ENCODE results near the gene SLC4A5. TPM values are rescaled to one million over a fixed set of nuclear protein-coding genes. Genes with fewer than 3 reads are reported as not detected.

SLC4A5 gene
- polyA plus RNA-seq, 1 of the 3 experiments (the other 2 are of a cell fraction), result 0.25 TPM

DNA sequence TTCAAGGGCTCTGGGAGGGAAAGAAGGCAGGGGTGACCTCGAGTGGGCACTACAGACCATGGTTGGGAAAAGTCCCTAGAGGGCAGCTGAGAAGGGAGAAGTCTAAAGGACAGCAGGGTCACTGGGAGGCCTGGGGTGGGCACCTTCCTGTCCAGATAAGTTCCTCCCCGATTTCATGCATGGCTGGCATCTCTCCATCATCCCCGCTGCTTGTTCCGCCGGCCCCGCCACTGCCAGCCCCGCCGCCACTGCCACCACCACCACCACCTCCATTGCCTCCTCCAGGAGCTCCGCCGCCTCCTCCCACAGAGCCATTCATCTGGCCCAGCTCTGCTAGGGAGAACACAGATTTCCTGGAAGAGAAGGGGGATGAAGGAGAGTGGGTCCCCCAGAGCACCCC, 91.2 kb downstream of the SLC4A5 start:
- Histone ChIP-seq H4K20me1 (ENCODE audit: insufficient read depth) (no peaks in the 10 kb centered on the region), H3F3A (replicated peaks; ENCODE audit: insufficient read depth) (no peaks in the 10 kb centered on the region), H3K9me2 (no peaks in the 10 kb centered on the region), H2AFZ (ENCODE audit: low read depth) (no peak overlapping the region), H3K4me2 (no peak overlapping the region), H3K9me3 (no peaks in the 10 kb centered on the region), H3K9ac (no peak overlapping the region), H3K27ac (ENCODE audit: low read depth in 2 of 2, low read length in 1 of 2) (no peak overlapping the region), H3K4me1 (ENCODE audit: control insufficient read depth in 1 of 2, insufficient read depth in 2 of 2, low read depth in 1 of 2, low read length in 1 of 2) (no peaks in the 10 kb centered on the region), H3K36me3 (replicated peaks in 1 of 2; ENCODE audit: control insufficient read depth in 1 of 2, insufficient read depth in 2 of 2, low read length in 1 of 2) (no peaks in the 10 kb centered on the region), H3K4me3 (ENCODE audit: low read depth in 2 of 2, low read length in 1 of 2) (no peak overlapping the region), H3K27me3 (ENCODE audit: insufficient read depth) (no peaks in the 10 kb centered on the region), H3K79me2 (ENCODE audit: insufficient read depth) (no peaks in the 10 kb centered on the region)
- ChIA-PET POLR2A (no interaction called here), CTCF (interaction anchor here (1.8 to 7.0 kb wide), 3 partner anchors 20 to 140 kb away, joined by 6 to 125 read pairs (median 39); no protein-coding TSS in a partner anchor)
- WGBS (ENCODE audit: low lambda C conversion rate), result 68% methylated on average over 10 of the region's 10 CpGs
- TF ChIP-seq EZH2phosphoT487 (IDR thresholded peaks at IDR 0.05; ENCODE audit: borderline replicate concordance, low read depth) (no peak), MEF2A (IDR thresholded peaks at IDR 0.05; ENCODE audit: borderline replicate concordance, low read depth) (no peak), ELF1 (IDR thresholded peaks at IDR 0.05) (no peak), RFX5 (IDR thresholded peaks at IDR 0.05; ENCODE audit: low read length) (no peak), RCOR1 (IDR thresholded peaks at IDR 0.05; ENCODE audit: low read length) (no peak), POLR2AphosphoS5 (IDR thresholded peaks at IDR 0.05; ENCODE audit: low read depth, low read length) (no peak), NFIC (IDR thresholded peaks at IDR 0.05; ENCODE audit: borderline replicate concordance) (no peak), GATA2 (CRISPR knock-in tag; IDR thresholded peaks at IDR 0.05) (no peak), YY1 (IDR thresholded peaks at IDR 0.05; ENCODE audit: low read depth) (no peak), MXI1 (IDR thresholded peaks at IDR 0.05; ENCODE audit: low read depth, low read length) (no peak), RAD21 (IDR thresholded peaks at IDR 0.05; ENCODE audit: low read length) (no peak), FOSL2 (IDR thresholded peaks at IDR 0.05; ENCODE audit: borderline replicate concordance, low read depth) (no peak), NRF1 (IDR thresholded peaks at IDR 0.05; ENCODE audit: low read depth, low read length) (no peak)
- TF ChIP-seq, protein P1, sequence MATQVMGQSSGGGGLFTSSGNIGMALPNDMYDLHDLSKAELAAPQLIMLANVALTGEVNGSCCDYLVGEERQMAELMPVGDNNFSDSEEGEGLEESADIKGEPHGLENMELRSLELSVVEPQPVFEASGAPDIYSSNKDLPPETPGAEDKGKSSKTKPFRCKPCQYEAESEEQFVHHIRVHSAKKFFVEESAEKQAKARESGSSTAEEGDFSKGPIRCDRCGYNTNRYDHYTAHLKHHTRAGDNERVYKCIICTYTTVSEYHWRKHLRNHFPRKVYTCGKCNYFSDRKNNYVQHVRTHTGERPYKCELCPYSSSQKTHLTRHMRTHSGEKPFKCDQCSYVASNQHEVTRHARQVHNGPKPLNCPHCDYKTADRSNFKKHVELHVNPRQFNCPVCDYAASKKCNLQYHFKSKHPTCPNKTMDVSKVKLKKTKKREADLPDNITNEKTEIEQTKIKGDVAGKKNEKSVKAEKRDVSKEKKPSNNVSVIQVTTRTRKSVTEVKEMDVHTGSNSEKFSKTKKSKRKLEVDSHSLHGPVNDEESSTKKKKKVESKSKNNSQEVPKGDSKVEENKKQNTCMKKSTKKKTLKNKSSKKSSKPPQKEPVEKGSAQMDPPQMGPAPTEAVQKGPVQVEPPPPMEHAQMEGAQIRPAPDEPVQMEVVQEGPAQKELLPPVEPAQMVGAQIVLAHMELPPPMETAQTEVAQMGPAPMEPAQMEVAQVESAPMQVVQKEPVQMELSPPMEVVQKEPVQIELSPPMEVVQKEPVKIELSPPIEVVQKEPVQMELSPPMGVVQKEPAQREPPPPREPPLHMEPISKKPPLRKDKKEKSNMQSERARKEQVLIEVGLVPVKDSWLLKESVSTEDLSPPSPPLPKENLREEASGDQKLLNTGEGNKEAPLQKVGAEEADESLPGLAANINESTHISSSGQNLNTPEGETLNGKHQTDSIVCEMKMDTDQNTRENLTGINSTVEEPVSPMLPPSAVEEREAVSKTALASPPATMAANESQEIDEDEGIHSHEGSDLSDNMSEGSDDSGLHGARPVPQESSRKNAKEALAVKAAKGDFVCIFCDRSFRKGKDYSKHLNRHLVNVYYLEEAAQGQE (IDR thresholded peaks at IDR 0.05; ENCODE audit: low read depth, low read length), result no peak
- TF ChIP-seq, protein P2, sequence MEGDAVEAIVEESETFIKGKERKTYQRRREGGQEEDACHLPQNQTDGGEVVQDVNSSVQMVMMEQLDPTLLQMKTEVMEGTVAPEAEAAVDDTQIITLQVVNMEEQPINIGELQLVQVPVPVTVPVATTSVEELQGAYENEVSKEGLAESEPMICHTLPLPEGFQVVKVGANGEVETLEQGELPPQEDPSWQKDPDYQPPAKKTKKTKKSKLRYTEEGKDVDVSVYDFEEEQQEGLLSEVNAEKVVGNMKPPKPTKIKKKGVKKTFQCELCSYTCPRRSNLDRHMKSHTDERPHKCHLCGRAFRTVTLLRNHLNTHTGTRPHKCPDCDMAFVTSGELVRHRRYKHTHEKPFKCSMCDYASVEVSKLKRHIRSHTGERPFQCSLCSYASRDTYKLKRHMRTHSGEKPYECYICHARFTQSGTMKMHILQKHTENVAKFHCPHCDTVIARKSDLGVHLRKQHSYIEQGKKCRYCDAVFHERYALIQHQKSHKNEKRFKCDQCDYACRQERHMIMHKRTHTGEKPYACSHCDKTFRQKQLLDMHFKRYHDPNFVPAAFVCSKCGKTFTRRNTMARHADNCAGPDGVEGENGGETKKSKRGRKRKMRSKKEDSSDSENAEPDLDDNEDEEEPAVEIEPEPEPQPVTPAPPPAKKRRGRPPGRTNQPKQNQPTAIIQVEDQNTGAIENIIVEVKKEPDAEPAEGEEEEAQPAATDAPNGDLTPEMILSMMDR (IDR thresholded peaks at IDR 0.05), result no peak
- no peak for DNase-seq
